ENCODE data around the gene SLC15A1.

The SLC15A1 gene, protein sequence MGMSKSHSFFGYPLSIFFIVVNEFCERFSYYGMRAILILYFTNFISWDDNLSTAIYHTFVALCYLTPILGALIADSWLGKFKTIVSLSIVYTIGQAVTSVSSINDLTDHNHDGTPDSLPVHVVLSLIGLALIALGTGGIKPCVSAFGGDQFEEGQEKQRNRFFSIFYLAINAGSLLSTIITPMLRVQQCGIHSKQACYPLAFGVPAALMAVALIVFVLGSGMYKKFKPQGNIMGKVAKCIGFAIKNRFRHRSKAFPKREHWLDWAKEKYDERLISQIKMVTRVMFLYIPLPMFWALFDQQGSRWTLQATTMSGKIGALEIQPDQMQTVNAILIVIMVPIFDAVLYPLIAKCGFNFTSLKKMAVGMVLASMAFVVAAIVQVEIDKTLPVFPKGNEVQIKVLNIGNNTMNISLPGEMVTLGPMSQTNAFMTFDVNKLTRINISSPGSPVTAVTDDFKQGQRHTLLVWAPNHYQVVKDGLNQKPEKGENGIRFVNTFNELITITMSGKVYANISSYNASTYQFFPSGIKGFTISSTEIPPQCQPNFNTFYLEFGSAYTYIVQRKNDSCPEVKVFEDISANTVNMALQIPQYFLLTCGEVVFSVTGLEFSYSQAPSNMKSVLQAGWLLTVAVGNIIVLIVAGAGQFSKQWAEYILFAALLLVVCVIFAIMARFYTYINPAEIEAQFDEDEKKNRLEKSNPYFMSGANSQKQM

GRCh38 chr13:98752467-98753290 is at the start of gene SLC15A1:
SLC15A1 (minus strand) TSS chr13:98752672; CDS start chr13:98752598, 74 bp downstream.
- DNase-seq (ENCODE audit: low spot score) = no peak

DNA sequence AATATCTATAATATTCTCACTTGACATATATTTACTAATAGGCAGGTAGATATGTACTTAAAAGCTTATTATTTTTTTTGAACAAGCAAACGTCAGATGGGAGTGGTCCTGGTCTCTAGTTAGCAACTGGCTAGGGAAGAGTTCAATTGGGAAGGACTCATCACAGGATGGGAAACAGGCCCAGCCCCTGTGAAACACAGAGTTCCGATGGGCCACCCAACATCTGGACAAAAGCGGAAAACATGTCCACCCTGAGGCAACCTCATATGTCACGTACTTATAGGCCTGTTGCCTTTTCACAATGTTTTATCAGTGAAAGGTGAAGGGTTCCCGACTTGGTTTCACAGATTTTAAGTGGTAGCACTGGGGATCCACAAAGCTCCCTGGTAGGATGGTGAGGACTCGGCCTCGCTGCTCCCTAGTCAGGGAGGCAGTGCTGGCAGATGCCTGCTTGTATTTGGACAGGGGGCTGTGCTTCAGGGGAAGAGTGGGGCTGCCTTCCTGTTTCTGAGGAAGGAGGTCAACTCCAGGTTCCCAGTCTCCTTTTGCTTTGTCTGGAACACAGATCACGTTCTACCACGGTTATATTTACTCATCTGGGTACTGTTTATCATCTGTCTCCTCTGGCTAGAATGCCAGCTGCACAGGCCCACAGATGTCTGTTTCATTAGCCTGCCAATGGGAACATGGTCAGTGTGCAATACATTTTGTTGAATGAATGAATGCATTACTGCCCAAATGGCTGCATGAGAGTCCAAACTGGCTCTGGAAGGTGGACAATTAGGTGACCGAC is 49.4 kb upstream of the SLC15A1 start:
- DNase-seq (ENCODE audit: low spot score) = no peak

DNA sequence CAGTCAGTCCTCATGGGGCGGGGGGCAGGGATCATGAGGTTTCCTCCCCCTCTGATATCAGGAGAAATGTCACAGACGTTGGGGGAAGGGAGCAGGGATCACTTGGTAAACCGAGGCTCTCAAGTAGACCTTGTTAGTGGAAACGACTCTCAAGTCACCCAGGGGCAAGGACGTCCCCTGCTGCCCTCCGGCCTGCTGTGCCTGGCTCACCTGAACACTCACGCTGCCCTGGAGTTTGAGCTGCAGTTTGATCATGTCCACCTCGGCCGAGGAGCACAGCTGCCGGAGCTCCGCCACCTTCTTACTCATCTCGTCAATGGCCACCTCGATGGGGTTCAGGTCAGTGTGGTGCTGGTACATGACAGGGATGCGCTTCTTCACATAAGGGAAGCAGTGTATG is 47.6 kb upstream of the SLC15A1 start:
- DNase-seq (ENCODE audit: low spot score) = no peak

GRCh38 chr13:98798849-98799645 is 46.6 kb upstream of the SLC15A1 start:
- no peak for DNase-seq (ENCODE audit: low spot score)

DNA sequence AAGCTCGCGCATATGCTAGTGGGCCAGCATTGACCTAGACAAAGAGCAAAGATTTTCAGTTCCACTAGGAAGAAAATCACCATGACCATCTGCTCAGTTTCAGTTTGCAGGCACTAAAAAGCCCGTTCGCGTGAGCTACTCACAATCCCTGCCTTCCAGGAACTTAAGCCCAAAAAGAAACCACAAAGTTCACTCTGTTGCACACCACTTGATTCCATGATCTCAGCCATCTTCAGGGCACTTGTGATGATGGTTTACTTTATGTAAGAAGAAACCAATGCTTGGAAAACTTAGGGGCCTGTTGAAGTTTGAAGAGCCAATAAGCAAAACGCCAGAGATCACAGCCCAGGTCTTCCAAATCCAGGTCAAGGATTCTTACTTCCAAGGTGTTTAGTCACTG is 45.0 kb upstream of the SLC15A1 start:
- no peak for DNase-seq (ENCODE audit: low spot score)

DNA sequence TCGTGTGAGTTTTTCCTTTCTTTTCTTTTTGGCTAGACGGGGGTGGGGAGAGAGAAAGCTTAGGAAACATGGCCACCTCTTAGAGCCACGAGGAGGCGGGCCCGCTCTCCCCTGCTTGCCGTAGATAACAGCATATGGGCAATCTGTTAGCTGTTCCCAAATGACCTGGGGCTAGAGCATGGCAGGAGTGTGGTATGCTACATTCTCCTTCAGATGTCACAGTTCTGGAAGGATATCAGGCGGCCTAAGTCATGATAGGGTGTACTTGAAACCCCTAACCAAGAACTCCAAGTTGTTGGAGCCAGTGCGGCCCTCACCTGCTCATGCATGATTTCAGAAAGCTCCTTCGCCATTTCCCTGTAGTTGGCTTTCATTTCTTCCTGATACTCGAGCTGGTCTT is 44.3 kb upstream of the SLC15A1 start:
- no peak for DNase-seq (ENCODE audit: low spot score)

DNA sequence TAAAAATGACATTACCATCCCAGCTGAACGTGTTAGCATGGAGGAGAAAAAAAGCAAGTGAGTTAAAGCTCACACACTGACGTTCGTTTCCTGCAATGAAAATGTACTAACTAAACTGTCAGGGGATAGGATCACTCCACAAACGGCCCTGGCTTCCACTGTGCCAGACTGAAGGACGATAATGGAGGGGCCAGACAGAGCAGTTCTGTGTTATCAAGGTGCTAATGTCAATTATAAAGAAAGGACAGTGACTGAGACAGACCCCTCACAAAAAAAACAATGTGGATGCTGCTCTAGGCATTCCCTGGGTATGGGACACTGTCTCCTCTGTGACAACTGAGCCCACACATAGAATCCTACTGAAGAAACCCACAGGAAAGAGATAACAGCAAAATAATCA is 43.7 kb upstream of the SLC15A1 start:
- no peak for DNase-seq (ENCODE audit: low spot score)

DNA sequence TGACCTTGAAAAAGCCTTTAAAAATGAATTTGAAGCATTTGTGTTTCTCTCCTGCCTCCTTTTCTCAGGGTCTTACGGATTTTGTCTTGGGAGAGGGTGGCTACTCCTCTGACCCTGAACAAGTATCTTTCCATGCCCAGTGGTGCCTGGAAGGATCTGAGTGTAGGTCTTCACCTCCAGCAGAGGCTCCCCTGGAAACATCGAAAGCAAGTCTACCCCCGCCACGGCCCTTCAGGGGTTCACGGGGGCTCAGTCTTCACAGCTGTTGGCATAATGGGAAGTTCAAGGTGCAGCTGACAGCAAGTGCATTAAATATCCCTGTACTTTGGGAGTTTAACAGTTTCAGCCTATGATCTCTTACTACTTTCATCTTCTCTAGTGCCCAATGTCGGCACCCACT is 42.7 kb upstream of the SLC15A1 start:
- no peak for DNase-seq (ENCODE audit: low spot score)

DNA sequence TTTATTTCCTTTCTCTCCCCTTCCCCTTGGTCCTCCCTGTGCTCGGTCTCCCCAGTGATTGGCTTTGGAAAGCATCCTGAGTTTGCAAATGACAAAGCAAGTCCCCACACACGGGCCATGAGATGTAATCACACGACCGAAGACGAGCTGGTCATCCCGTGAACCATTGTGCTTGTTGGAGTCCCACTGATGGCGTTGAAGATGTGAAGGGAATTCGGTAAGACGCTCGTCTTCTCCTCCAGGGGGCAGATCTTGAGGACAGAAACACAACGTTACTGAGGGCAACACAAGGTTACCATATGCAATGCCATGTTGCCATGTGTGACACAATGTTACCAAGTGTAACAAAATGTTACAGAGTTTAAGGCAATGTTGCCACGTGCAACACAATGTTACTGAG is 42.0 kb upstream of the SLC15A1 start:
- DNase-seq (ENCODE audit: low spot score) = no peak

GRCh38 chr13:98792785-98793495 is 40.5 kb upstream of the SLC15A1 start:
- DNase-seq (ENCODE audit: low spot score) = no peak

- no peak for DNase-seq (ENCODE audit: low spot score)
Observed at GRCh38 chr13:98792321-98792720, 39.8 kb upstream of the SLC15A1 start.

DNA sequence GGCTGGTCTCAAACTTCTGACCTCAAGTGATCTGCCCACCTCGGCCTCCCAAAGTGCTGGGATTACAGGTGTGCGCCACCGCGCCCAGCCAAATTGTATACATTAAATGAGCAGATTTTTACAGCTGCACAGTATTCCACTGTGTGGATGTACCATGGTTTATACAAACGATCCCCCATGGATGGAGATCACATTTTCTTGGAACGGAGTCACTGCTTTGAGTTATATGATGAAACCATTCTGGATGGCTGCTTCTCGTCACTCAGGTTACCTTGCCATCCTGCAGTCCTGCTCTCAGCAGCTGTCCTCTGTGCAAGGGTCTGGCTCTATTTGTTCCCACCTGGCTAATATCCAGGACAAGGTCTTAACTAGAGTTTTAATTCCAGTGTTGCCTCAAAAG is 39.1 kb upstream of the SLC15A1 start:
- no peak for DNase-seq (ENCODE audit: low spot score)

- no peak for DNase-seq (ENCODE audit: low spot score)
Observed at GRCh38 chr13:98787996-98788395, 35.5 kb upstream of the SLC15A1 start.

- DNase-seq (ENCODE audit: low spot score) = no peak
Observed at GRCh38 chr13:98787173-98787572, 34.7 kb upstream of the SLC15A1 start.

GRCh38 chr13:98786023-98786422 is 33.6 kb upstream of the SLC15A1 start:
- no peak for DNase-seq (ENCODE audit: low spot score)

DNA sequence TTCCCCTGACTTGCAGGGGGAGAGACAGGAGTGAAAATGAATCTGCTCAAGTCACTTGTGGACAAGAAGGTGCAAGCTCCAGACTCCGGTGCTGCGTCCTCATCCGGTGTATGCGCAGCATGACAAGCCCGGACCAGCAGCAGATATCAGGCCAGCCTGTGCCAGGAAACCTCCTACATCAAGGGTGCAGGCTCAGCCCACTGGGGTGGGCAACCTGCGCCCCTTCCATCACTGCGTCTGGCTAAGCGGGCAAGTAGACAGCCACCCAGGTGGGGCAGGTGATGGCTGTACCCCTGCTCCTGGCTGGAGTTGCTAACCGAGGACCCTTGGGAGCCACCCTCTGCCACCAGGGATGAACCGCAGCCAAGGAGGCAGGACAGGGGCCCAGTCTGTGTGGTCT is 32.9 kb upstream of the SLC15A1 start:
- DNase-seq (ENCODE audit: low spot score) = no peak

DNA sequence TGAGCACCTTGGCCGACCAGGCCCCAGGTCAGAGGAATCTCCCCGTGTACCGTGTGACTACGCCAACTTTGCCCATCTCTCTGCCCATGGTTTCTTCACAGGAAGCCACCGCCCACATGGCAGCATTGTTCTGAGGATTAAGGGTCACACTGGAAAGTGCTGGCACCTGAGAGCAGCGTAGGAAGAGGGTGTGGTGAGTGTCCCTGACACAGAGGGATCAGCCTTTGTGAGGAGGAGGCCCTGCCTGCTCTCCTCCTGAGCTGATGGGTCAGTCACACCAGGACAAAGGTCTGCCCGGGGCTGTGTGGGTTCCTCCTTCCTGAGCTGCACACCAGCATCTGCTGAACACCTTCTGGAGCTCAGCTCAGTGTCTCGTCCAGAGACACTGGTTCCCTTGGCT is 32.2 kb upstream of the SLC15A1 start:
- no peak for DNase-seq (ENCODE audit: low spot score)

DNA sequence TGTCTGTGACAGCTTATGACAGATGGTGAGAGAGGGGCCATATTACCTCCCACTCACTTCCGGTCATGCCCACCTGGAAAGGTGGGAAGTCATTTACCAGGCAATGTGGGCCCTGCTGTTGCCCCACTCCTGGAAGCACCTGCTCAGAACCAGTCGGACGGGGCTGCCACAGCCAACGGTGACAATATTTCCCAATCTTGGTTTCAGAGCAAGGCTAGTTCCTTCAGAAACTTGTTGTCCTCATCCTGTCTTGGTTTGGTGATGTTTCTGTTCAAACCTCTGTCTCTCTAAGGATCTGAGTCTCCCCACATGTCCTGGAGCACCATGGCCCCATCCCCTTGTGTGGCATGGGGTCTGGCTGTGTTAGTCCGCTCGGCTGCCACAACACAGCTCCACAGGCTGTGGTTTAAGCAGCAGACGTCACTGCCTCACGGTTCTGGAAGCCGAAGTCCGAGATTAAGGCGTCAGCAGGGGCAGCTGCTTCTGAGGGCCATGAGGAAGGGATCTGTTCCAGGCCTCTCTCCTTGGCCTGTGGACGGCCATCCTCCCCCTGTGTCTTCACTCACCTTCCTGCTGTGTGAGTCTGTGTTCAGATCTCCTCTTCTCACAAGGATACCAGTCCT is 31.5 kb upstream of the SLC15A1 start:
- DNase-seq (ENCODE audit: low spot score) = no peak

GRCh38 chr13:98782654-98783053 is 30.2 kb upstream of the SLC15A1 start:
- DNase-seq (ENCODE audit: low spot score) = no peak

DNA sequence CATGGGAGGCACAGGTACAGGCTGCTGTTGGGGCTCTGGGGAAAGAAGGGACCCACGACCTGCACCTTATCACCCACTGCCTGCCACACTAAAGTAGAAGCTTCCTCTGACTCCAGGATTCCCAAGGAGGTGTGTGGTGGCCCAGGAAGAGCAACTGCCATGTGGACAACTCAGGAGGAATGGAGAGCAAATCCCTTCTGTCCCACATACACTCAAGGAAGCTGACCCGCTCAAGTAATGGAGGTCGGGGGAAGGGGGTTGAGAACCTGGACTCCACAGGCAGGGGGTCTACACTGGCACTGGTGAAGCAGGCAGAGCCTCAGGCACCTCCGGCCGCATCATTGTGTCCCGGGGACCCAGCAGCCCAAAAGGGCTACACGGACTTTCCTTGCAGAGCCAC is 29.4 kb upstream of the SLC15A1 start:
- DNase-seq (ENCODE audit: low spot score) = no peak
